Prostate gland (tissue), 2 donors: ENCODE results near the gene PAX8.
"Not testable (repeated sequence)": the region's sequence is repeated elsewhere in the genome, so short reads cannot be mapped to it uniquely, and the experiment has no call there.

ENCODE experiments used
- CTCF ChIP-seq, 4 experiments: fragments of 200-600 bp in 2 of 4; fragments of 450-650 bp in 2 of 4; sonication (generic) in 2 of 4; IDR thresholded peaks; 1 replicate in 3 of 4; 2 replicates in 1 of 4; pipeline ENCODE4 v1.5.1; 2016 to 2019; ENCODE audit warnings: antibody characterized with exemption in 4 of 4, mild to moderate bottlenecking in 2 of 4, moderate library complexity in 2 of 4
- POLR2A ChIP-seq: fragments of 450-650 bp; IDR thresholded peaks from one replicate; pipeline ENCODE4 v1.6.1; 2016; ENCODE audit warnings: antibody characterized with exemption, mild to moderate bottlenecking
- POLR2AphosphoS5 ChIP-seq: sonication (generic); formaldehyde crosslinking; IDR thresholded peaks from one replicate; pipeline ENCODE4 v1.6.1; 2017; ENCODE audit warnings: antibody characterized with exemption

- not testable (repeated sequence) for TF ChIP-seq CTCF (IDR thresholded peaks at IDR 0.05); POLR2A; POLR2AphosphoS5
These were observed 33.1 kb upstream of the PAX8 start for GRCh38 chr2:113311781-113312180.
